NCI-H146 treated with DMSO at 0.1 percent for 48 hours (cell line): ENCODE measurements around the gene GLIS2.

Experiments
- DNase-seq: peaks from one replicate; lab custom pipeline; 2025; ENCODE audit not compliant: unreplicated experiment; lab: John Stamatoyannopoulos, UW

GLIS2 gene

DNA sequence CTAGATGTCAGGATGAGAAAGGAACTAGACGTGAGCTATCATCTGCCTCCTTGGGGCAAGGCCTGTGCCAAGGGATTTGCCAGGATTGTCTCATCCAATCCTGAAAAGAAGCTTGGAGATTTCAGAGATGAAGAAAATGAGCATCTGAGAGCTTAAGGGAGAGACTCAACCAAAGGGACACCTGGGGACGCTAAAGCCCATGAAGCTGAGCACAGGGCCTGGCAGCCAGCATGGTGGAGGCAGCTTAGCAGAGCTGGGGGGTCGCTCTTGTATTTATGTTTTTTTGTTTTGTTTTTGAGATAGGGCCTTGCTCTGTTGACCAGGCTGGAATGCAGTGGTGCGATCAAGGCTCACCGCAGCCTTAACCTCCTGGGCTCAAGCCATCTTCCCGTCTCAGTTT, 18.4 kb upstream of the GLIS2 start:
- DNase-seq: no peak

DNA sequence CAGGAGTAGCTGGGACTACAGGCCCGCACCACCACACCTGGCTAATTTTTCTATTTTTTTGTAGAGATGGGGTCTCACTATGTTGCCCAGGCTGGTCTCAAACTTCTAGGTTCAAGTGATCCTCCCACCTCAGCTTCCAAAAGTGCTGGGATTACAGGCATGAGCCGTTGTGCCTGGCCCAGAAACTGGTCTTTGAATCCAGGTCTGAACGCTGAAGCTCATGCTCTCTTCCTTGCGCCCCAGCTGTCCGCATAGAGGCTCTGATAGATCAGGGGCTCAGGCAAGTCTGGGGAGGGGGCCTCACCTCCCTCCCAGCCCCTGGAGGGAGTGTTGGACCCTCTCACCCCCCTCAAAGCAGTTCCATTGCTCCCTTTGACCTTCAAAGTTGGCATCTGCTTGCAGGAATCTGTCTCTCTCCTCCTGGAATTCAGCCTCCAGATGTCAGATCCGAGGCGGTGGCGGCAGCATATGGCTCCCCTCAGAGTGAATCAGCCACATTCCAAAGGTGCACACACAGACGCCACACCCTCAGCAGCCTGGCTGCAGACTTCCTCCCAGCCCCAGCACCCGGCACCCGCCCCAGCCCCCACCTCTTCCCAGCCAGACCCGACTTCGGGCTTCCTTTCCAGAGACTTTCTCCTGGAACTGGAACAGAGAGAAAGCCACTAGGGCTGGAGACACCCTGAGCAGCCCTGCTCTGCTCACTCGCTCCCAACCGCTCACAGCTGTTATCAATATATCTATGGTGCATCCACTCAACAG, 16.9 kb upstream of the GLIS2 start:
- DNase-seq: no peak

DNA sequence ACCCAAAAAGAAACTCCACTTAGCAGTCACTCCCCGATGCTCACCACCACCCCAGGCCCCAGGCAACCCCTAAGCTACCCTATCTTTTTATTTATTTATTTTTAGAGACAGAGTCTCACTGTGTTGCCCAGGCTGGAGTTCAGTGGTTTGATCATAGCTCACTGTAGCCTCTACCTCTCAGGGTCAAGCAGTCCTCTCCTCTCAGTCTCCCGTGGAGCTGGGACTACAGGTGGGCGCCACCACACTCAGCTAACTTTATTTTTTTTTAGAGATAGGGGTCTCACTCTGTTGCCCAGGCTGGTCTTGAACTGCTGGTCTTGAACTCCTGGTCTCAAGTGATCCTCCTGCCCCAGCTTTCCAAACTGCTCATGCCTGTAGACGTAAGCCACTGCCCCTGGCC, 14.7 kb upstream of the GLIS2 start:
- DNase-seq: no peak

DNA sequence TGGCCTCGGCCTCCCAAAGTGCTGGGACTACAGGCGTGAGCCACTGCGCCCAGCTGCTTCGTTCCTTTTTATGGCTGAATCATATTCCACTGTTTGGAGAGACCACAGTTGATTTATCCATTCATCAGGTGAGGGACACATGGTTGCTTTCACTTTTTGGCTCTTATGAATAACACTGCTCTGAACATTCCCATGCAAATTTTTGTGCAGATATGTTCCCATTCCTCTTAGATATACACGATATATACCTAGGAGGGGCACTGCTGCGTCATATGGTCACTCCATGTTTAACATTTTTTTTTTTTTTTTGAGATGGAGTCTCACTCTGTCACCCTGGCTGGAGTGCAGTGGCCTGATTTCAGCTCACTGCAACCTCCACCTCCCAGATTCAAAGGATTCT, 13.9 kb upstream of the GLIS2 start:
- DNase-seq: no peak

DNA sequence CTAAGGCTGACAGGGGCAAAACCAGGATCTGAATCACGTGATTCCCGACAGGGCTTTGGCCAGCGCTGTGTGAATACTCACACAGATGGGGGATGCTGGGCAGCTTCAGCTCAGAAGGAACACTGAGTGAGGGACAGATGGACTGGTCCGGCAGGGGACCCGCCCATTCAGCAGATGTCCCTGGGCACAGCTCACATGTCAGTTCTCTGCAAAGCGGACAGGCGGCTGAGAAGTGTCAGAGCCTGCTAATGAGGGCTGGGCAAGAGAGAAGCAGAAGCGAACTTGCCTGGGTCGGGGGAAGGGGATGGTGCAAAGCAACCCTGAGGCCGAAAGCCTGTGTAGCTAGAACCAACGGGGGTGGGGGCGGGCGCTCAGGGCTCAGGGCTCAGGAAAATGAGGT, 11.9 kb upstream of the GLIS2 start:
- no peak for DNase-seq

DNA sequence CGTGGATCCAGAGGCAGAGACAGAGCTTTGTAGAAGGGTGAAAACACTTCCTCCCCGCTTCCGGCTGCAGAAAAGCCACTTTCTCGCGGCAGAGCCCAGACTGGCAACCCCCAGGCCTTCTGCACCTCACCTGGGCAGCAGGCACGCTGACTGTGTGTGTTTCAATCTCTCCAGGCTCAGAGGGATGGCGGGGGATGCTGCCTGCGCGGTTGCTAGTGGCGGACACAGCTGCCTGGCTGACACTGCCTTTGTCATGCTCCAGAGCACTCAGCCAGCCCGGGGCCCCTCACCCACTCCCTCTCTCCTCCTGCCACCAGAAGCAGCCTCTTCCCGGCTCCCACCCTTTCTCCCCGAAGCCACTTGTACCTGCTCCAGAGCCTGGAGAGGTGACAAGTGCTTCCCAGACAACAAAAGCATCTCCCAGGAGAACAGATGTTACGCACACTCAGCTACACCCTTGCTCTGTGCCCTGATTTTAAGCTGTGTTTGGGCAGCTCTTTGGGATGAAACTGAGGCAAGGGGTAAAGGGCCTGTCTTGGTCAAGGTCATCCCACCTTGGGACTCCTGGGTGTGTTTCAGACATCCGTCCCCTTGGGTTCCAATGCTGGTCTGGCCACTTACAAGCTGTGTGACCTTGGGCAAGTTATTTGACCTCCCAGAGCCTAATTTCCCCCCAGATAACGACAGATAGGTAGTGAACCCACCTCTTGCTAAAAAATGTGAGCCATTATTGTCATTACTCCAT, 9.2 kb upstream of the GLIS2 start:
- DNase-seq: peak; percentile 37

DNA sequence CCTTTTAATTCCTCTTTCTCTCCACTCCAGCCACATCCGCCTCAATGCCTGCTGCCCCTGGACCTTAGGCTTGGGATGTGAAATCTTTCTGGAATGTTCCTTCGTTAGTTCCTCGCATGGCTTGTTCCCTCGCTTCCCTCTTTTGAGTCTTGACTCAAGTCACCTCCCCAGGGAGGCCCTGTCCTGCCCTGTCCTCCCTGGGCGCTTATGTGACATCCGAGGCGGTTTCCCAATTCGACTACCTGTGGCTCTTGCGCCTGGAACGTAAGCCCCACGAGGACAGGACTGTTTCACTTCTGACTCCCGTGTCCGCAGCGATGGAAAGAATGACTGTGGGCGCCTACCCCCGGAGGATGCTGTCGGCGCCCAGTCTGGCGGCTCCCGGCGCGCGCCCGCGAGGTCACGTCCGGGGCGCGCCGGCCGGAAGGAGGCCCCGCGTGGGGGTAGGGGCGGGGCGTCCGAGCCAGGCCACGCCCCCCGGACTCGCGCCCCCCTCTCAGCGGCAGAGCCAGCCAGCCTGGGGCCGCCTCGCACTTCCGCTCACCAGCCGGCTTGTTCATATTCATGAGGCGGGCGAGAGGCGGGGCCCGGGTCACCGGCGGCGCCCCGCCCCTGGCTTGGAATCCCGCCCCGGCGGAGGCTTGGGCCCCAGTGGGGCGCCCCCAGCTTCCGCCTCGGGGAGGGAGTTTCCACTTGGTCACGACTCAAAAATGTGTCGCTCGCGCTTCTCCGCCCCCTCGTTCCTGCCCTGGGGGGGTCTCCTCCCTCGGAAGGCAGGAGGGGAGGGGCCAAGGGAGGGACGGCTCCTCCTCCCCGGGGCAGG, 8.4 kb upstream of the GLIS2 start:
- DNase-seq: peak; percentile 79

DNA sequence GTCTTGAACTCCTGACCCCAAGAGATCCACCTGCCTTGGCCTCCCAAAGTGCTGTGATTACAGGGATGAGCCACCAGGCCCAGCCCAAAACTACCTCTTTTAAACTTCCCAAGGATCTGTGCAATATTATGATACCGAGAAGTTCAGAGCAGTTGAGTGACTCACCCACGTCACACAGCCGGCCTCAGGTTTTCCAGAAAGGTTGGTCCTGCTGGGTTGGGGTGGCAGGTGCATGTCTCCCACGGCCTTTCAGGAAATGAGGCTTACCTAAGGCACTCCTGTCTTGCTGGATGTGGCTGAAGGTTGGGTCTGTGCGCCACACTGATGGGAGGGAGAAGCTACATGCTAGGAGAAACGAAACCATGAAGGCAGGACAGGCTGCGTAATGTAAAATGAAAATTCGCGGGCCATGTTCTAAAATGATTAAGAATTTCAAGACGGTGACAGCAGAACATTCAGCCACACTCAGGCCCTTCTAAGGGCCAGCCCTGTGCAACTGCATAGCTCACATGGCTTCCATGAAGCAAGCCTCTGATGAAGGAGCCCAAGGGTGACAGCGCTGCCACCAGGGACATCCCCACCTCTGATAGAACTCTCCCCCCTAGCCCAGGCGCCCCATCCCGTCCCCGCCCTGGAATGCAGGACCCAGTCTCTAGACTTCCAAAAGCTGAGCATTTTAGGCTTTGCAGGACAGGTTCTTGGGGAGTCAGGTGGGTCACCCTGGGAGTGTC, 6.6 kb upstream of the GLIS2 start:
- DNase-seq: no peak

DNA sequence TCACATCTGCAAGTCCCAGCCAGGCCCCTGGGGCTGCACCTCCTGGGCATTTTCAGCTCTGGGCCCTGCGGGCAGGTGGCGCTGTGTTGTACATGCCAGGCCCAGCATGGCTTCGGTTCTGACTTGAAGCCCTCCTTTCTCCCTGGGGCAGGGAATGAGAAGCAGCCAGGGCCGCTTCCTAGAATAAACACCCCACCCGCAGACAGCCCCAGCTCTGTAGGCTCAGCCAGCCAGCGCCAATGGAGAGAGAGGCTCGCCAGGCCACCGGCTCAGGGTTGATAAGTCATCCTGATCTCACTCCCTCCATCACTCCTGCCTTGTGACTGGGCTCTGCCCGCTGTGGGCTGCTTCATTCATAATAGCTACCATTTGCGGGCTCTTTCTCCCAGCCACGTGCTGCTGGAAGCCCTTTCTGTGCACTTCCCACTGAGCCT, 6.0 kb upstream of the GLIS2 start:
- peak; percentile 33 for DNase-seq

DNA sequence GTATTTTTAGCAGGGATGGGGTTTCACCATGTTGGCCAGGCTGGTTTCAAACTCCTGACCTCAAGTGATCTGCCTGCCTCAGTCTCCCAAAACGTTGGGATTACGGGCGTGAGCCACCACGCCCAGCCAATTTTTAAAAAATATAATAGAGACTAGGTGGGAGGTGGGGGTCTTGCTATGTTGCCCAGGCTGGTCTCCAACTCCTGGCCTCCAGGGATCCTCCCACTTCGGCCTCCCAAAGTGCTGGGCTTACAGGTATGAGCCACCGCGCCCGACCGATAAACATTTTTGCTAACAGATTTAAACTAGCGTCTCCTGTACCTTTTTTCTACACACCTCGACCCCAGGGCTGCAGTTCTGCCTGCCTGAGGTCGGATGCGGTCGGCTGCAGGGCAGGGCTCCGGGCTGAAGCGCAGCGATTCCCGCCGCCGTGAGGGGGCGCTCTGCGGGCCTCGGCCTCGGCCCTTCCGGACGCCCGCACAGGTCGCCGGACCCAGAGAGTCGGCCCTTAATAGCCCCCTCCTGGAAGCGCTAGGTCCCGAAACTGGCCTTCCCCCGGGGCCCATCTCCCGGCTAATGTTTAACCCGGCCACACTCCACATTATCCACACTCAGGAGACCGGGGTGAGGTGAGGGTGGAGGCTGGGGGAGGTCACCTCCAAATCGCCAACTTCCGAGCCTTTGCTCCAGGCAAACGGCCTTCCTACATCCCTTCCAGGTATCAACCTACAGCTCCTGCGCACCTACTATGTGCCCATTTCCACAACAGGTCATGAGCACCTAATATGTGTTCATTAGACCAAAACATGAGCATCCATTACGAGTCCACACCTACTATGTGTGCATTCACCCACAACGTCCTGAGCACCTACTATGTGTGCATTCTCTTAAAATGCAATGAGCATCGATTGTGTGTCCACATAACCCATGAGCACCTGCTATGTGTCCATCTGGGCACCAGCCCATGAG, 2.0 kb upstream of the GLIS2 start:
- DNase-seq: peak; percentile 36

DNA sequence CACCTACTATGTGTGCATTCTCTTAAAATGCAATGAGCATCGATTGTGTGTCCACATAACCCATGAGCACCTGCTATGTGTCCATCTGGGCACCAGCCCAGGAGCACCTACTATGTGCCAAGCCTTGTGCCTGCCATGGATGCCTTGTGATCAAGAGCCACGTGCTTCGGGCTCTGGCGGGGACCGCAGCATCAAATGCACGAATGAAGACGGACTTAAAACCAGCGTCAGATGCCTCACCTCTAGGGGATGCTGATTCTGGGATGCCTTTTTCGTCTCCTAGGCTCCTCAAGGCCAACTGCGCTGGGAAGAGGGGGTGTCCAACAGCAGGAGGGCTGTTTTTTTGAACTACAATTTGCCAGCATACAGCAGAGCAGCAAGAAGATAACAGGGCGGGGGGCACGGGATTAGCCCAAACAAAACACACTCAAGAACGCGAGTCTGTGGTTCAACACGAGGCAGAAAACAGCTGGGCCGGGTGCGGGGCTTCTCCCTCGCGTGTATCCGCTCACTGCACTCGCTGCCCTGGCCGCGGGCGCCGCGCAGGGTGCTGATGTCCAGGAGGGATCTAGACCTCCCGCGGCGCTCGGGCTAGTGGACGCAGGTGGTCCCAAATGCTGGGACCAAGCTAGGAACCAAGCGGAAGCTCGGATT, 1.2 kb upstream of the GLIS2 start:
- DNase-seq: peak; percentile 43

DNA sequence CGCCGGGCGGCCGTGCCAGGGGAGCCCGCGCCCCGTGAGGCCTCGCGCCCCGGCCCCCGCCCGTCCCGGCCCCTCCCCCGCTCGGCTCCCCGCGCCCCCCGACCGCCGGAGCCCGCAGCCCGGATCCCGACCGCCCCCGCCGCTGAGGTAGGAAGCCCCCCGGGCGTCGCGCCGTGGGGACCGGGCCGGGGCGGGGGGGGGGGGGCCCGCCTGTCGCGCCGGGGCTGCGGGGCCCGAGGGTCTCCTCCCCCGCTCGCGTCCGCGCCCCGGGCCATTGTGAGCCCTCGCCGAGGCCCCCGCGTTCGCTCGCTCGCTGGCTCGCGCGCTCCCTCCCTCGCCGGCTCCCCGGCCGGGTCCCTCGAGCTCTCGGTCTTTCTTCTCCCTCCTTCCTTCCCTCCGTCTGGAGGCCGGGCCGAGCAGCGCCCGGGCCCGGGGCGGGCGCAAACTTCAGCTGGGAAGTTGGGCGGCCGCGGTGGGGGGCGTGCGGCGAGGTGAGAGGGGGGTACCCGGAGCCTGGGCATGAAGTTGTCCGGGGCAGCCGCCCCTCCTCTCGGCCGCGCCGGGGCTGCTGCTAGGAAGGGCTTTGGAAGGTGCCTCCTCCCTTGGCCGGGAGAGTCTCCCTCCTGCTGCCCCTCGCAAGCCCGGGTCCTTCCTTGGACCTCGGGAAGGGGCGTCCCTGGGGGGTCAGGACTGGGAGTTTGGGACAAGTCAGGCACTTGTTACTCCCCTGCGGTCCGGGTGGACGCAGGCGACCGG, 419 bp downstream of the GLIS2 start:
- DNase-seq: no peak

DNA sequence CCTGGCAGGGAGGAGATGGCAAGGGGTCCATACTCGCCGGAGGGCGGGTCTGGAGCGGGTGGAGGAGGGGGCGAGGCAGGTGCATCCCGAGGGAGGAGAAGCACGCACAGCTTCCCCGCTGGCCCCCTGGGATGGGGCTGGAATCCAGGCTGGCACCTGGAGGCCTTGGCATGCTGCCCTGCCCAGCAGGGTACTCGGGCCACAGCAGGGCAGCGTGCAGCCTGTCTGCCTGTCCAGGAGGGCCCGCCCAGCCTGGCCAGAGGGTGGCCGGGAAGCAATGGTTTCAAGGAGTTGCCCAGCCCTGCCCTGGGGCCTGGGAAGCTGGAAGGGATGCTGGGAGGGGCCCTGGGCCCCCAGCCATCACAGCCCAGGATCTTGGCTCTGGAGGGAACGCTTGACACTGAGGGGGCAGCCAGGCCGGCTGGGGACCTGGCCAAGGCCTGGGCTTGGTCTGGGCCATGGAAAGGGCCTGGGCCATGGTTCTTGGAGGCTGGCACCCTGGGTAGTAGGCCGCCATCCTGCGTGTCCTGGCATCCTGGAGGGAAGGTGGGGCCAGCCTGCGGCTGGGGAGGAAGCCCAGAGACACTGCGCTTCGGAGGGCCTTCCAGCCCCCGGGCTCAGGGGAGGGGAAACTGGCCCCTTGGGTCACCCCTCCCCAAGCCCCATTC, 1.1 kb downstream of the GLIS2 start:
- peak; percentile 83 for DNase-seq

DNA sequence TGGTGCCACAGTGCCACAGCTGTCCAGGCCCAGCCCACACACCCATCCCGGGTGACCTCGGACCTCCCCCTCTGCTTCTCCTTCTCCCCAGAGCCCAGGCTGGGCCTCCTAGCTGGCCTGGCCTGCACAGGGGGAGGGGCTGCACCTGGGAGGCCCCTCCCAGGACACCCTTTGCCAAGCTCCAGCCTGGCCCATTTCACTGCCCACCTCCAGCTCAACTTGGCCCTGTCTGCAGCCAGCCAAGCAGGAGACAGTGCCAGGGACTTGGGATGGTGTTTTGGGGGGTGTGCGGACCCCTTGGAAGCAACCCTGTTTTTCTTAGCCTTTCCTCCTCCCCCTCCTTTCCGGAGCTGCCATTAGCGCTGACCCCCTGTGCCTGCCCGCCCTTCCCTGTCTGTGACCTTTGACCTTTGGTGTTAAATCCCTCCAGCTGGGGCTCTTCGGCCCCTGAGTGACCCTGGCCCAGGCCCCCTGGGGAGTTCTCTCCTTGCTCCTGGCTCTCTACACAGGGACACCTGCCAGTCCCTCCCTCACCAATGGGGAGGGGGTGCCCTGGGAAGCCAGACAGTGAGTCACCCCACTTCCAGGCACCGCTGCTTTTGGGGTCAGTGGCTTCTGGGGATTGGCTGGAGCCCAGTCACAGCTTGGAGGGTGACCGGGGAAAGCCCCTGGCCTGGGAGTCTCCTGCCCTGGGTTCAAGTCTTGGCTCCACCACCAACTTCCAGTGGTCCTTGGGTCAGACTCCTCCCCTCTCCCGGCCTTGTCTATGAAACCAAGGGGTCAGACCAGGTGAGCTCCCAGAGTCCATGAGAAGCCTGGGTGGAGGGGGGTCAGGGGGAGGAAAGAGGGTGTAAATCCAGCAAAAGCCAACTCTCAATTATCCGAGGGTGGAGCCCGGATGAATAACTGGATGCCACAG, 1.9 kb downstream of the GLIS2 start:
- DNase-seq: no peak

DNA sequence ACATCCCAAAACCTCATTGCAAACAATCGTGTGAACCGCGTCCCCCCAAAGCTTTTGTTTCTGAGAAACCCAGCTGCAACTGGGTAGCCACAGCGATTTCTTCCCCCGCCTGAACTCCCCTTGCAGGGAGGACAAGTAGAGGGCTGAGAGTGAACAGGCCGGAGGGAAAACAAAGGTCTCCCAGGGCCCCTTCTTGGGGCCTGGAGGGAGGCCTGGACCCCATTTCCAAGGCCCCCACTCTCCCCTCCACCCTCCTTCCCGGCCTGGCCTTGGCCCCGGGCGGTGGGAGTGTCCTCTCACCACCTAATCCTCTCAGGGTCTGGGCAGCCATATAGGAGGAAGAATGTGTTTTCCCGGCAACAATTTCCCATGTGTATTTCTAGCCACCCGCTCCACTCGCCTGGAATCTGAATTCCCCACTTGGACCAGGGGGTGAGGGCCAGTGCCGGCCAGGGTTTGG, 2.6 kb downstream of the GLIS2 start:
- DNase-seq: no peak

DNA sequence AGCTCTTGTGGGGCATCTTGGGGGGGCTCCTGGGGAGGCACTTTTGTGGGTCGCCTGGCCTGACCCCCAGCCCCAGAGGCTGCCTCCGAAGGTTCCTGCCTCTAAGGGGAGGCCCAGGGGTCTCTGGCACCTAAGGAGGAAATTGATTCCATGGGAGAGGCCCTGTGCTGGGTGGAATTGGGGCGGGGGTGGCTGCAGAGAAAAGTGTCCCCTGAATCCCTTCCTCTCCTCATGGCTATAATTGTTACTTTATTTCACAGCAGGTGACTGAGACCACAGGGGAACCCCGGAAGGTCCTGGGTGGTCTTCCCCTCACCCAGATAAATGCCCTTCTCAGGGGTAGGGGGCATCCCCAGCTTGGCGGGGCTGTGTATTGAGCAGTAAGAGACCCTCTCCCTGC, 3.1 kb downstream of the GLIS2 start:
- no peak for DNase-seq
